H1 (cell line): ENCODE measurements around the gene MYOG. TPM values are rescaled to one million over a fixed set of nuclear protein-coding genes. Genes with fewer than 3 reads are reported as not detected.

Source experiments
- CTCF ChIA-PET: fragments of 300-600 bp; sonication (Branson Sonifier 250); formaldehyde crosslinking; loops from one replicate; lab custom pipeline; 2021; ENCODE audit not compliant: partially characterized antibody; lab: Charles Lee
- POLR2A ChIA-PET: fragments of 300-600 bp; sonication (Branson Sonifier 250); formaldehyde crosslinking; loops from one replicate; lab custom pipeline; 2021; ENCODE audit warnings: inconsistent platforms; ENCODE audit not compliant: partially characterized antibody; lab: Charles Lee
- DNase-seq, 2 experiments: peaks; one replicate each; pipeline versions ENCODE4 v3.0.0 to v3.0.0-alpha.2; 2010 to 2022; ENCODE audit warnings: low spot score in 2 of 2, low read depth in 1 of 2, mixed read lengths in 1 of 2
- FAIRE-seq: peaks from 2 replicates; lab custom pipeline; 2011; peaks lifted over from hg19 to GRCh38; lab: Jason Lieb, UNC
- H2AFZ ChIP-seq: 2 replicates; pipeline ENCODE4 v1.8.1; 2012; ENCODE audit warnings: low read length, inconsistent platforms
- H2AK5ac ChIP-seq: 2 replicates; pipeline ENCODE4 v1.6.1; 2013; ENCODE audit warnings: low read depth, low read length
- H2BK120ac ChIP-seq: replicated peaks from 2 replicates; pipeline ENCODE3; 2013; ENCODE audit warnings: low read depth, low read length, inconsistent platforms
- H2BK12ac ChIP-seq: 2 replicates; pipeline ENCODE4 v1.6.1; 2013; ENCODE audit warnings: low read depth, low read length
- H2BK15ac ChIP-seq: 2 replicates; pipeline ENCODE4 v1.6.1; 2013; ENCODE audit warnings: low read length
- H2BK20ac ChIP-seq: 2 replicates; pipeline ENCODE4 v1.6.1; 2013; ENCODE audit warnings: low read length
- H2BK5ac ChIP-seq: 2 replicates; pipeline ENCODE4 v1.6.1; 2013; ENCODE audit warnings: low read depth, low read length
- H3K14ac ChIP-seq: 2 replicates; pipeline ENCODE4 v1.6.1; 2013; ENCODE audit warnings: inconsistent platforms; ENCODE audit not compliant: insufficient read length
- H3K18ac ChIP-seq: 2 replicates; pipeline ENCODE4 v1.6.1; 2013; ENCODE audit warnings: low read length; ENCODE audit errors: extremely low read depth
- H3K23ac ChIP-seq: 2 replicates; pipeline ENCODE4 v1.6.1; 2013; ENCODE audit warnings: inconsistent platforms; ENCODE audit not compliant: insufficient read length
- H3K23me2 ChIP-seq: 2 replicates; pipeline ENCODE4 v1.6.1; 2013; ENCODE audit warnings: low read depth, low read length
- H3K27ac ChIP-seq: 2 replicates; pipeline ENCODE4 v1.6.1; 2011; ENCODE audit warnings: low read depth, low read length, inconsistent platforms
- H3K27me3 ChIP-seq, 4 experiments: replicated peaks in 1 of 4; 1 replicate in 1 of 4; 2 replicates in 3 of 4; pipeline versions ENCODE4 v1.6.1 to v1.8.1; 2011 to 2013; ENCODE audit warnings: low read length in 3 of 4, mild to moderate bottlenecking in 3 of 4, inconsistent platforms in 2 of 4, mixed read lengths in 2 of 4, moderate library complexity in 1 of 4; ENCODE audit not compliant: control insufficient read depth in 3 of 4, insufficient read depth in 3 of 4; ENCODE audit errors: extremely low read depth in 1 of 4
- H3K36me3 ChIP-seq, 4 experiments: 2 replicates each; pipeline versions ENCODE4 v1.6.1 to v1.8.1; 2011 to 2013; ENCODE audit warnings: mild to moderate bottlenecking in 4 of 4, low read length in 3 of 4, moderate library complexity in 2 of 4, control low read depth in 1 of 4, inconsistent platforms in 1 of 4; ENCODE audit not compliant: insufficient read depth in 4 of 4, control insufficient read depth in 2 of 4
- H3K4ac ChIP-seq: replicated peaks from 2 replicates; pipeline ENCODE3; 2013; ENCODE audit warnings: low read length, low read depth, mixed read lengths, inconsistent platforms; ENCODE audit not compliant: insufficient read length
- H3K4me1 ChIP-seq, 4 experiments: replicated peaks in 1 of 4; 1 replicate in 1 of 4; 2 replicates in 3 of 4; pipeline versions ENCODE4 v1.6.1 to v1.8.1; 2011 to 2013; ENCODE audit warnings: low read length in 3 of 4, inconsistent platforms in 2 of 4, mixed read lengths in 1 of 4; ENCODE audit not compliant: insufficient read depth in 4 of 4, control insufficient read depth in 3 of 4
- H3K4me2 ChIP-seq, 2 experiments: 2 replicates each; pipeline versions ENCODE4 v1.6.1 to v1.8.1; 2011 to 2013; ENCODE audit warnings: low read depth in 2 of 2, low read length in 2 of 2, control low read depth in 1 of 2, inconsistent platforms in 1 of 2, mild to moderate bottlenecking in 1 of 2; ENCODE audit not compliant: insufficient read depth in 1 of 2
- H3K4me3 ChIP-seq, 4 experiments: fragments of 200-600, 300-600 bp in 1 of 4; sonication (generic), shearing (Covaris generic), sonication (Bioruptor Twin) in 1 of 4; 2 replicates each; pipeline versions ENCODE4 v1.5.1 to v1.8.1; 2011 to 2016; ENCODE audit warnings: low read length in 4 of 4, low read depth in 3 of 4, control low read depth in 2 of 4, inconsistent platforms in 2 of 4, mild to moderate bottlenecking in 2 of 4, mixed read lengths in 1 of 4, moderate library complexity in 1 of 4; ENCODE audit not compliant: insufficient read depth in 2 of 4; ENCODE audit errors: extremely low read depth in 1 of 4
- H3K56ac ChIP-seq: replicated peaks from 2 replicates; pipeline ENCODE3; 2013; ENCODE audit warnings: low read depth, mild to moderate bottlenecking, mixed read lengths, low read length, inconsistent platforms; ENCODE audit not compliant: insufficient read length
- H3K79me1 ChIP-seq: 2 replicates; pipeline ENCODE4 v1.6.1; 2013; ENCODE audit warnings: low read depth, low read length, control low read depth
- H3K79me2 ChIP-seq, 2 experiments: 2 replicates each; pipeline versions ENCODE4 v1.6.1 to v1.8.1; 2012 to 2013; ENCODE audit warnings: low read length in 2 of 2, mild to moderate bottlenecking in 2 of 2, inconsistent platforms in 1 of 2; ENCODE audit not compliant: insufficient read depth in 2 of 2, control insufficient read depth in 1 of 2
- H3K9ac ChIP-seq, 4 experiments: replicated peaks in 1 of 4; 1 replicate in 1 of 4; 2 replicates in 3 of 4; pipeline versions ENCODE4 v1.6.1 to v1.8.1; 2011 to 2013; ENCODE audit warnings: low read depth in 3 of 4, low read length in 3 of 4, control low read depth in 2 of 4, mild to moderate bottlenecking in 2 of 4, moderate library complexity in 2 of 4, inconsistent platforms in 1 of 4; ENCODE audit errors: extremely low read depth in 1 of 4
- H3K9me3 ChIP-seq, 2 experiments: 2 replicates each; pipeline versions ENCODE4 v1.6.1 to v1.8.1; 2012 to 2013; ENCODE audit warnings: mild to moderate bottlenecking in 2 of 2, moderate library complexity in 2 of 2, control low read depth in 1 of 2, inconsistent platforms in 1 of 2, low read depth in 1 of 2, low read length in 1 of 2, mixed read lengths in 1 of 2; ENCODE audit not compliant: insufficient read depth in 2 of 2
- H4K20me1 ChIP-seq, 2 experiments: replicated peaks in 1 of 2; 2 replicates each; pipeline versions ENCODE3 to v1.8.1; 2011 to 2013; ENCODE audit warnings: inconsistent platforms in 2 of 2, low read length in 2 of 2, mild to moderate bottlenecking in 1 of 2; ENCODE audit not compliant: insufficient read depth in 2 of 2, control insufficient read depth in 1 of 2
- H4K5ac ChIP-seq: 2 replicates; pipeline ENCODE4 v1.6.1; 2013; ENCODE audit warnings: low read length, low read depth, mixed read lengths, inconsistent platforms; ENCODE audit not compliant: insufficient read length
- H4K8ac ChIP-seq: 2 replicates; pipeline ENCODE4 v1.8.0; 2013; ENCODE audit warnings: mild to moderate bottlenecking, moderate library complexity, low read length, inconsistent platforms; ENCODE audit not compliant: insufficient read depth; ENCODE audit errors: extremely low read depth
- H4K91ac ChIP-seq: replicated peaks from 2 replicates; pipeline ENCODE3; 2013; ENCODE audit warnings: low read length, mixed read lengths, inconsistent platforms; ENCODE audit not compliant: insufficient read length
- HDAC6 ChIP-seq: IDR thresholded peaks from one replicate; pipeline ENCODE4 v1.7.1; 2012; ENCODE audit warnings: low read depth, mild to moderate bottlenecking, inconsistent platforms, low read length, moderate library complexity
- PHF8 ChIP-seq: fragments of 200-600 bp; sonication (generic); conservative IDR thresholded peaks from 2 replicates; pipeline ENCODE4 v1.7.1; 2012; ENCODE audit warnings: low read depth, mild to moderate bottlenecking, inconsistent platforms, low read length, moderate library complexity
- POLR2A ChIP-seq, 2 experiments: IDR thresholded peaks; 1 replicate in 1 of 2; 2 replicates in 1 of 2; pipeline ENCODE4 v1.6.1; 2011; ENCODE audit warnings: low read depth in 2 of 2, low read length in 2 of 2, mild to moderate bottlenecking in 2 of 2; ENCODE audit errors: control extremely low read depth in 1 of 2
- WGBS, 2 experiments: shearing (Covaris generic) in 1 of 2; methylation state at CpG; one replicate each; pipeline versions ENCODE4 v1.1.6 to v1.1.7; 2013 to 2015; ENCODE audit warnings: low lambda C conversion rate in 2 of 2, mixed read lengths in 2 of 2, inconsistent platforms in 1 of 2, low coverage in 1 of 2, missing lambda C conversion rate in 1 of 2; ENCODE audit not compliant: insufficient replicate concordance in 2 of 2, insufficient coverage in 1 of 2, insufficient read length in 1 of 2; ENCODE audit errors: extremely low coverage in 1 of 2, missing lambda C conversion rate in 1 of 2; 5-methylcytosine and 5-hydroxymethylcytosine counted together
- polyA plus RNA-seq, 7 experiments: library from polyadenylated mRNA; depleted of rRNA in 3 of 7; stranded (reverse) in 5 of 7; unstranded in 2 of 7; fragments of >200 nt in 5 of 7; fragments of 200-250 nt in 2 of 7; gene quantifications; 1 replicate in 5 of 7; 2 replicates in 1 of 7; 4 replicates in 1 of 7; pipeline versions ENCODE4 v1.2.1 to v1.2.3, GENCODE V29; 2011 to 2013; ENCODE audit warnings: missing spikeins in 2 of 7, mixed read lengths in 2 of 7
- total RNA-seq: library from RNA; stranded (reverse); fragmentation: NEBNext Ultra II Directional; extraction: Animal tissue kit (Norgen Biotek cat#: 25700); gene quantifications from 2 replicates; pipeline ENCODE4 v1.2.1, GENCODE V29; 2021

Gene MYOG
- total and polyA plus RNA-seq, 2 of the 8 experiments (the other 6 are each of a cell fraction or from before 2014, with no cell fraction given) = not detected

GRCh38 chr1:203077367-203077766, 8.4 kb downstream of the MYOG start:
- CTCF ChIA-PET = interaction anchor here (0.7 to 16.4 kb wide), 14 partner anchors 8 to 399 kb away, joined by 3 to 275 read pairs (median 8); partner anchors contain the start of genes ADORA1 and MYOG
- no peaks in the 10 kb centered on the region for H3K79me2 ChIP-seq
- no peak overlapping the region for H2BK5ac ChIP-seq
- no peak overlapping the region for H3K56ac ChIP-seq
- H2BK20ac ChIP-seq = no peak overlapping the region
- no peak overlapping the region for H4K5ac ChIP-seq
- H3K79me1 ChIP-seq = no peaks in the 10 kb centered on the region; the same call in 1 of the 2 replicates
- H3K18ac ChIP-seq = no peak overlapping the region
- POLR2A ChIA-PET = interaction anchor here (1.6 kb wide), 1 partner anchor 9 kb away, joined by 4 read pairs; the partner anchor contains the start of gene MYOG
- no peak overlapping the region for H2AK5ac ChIP-seq
- TF ChIP-seq HDAC6 (no peak), POLR2A (IDR thresholded peaks at IDR 0.05; ENCODE audit: control extremely low read depth in 1 of 2, low read depth in 2 of 2, low read length in 2 of 2) (no peak), PHF8 (no peak)
- peaks cover 8 to 16% (median 10%) of the 10 kb centered on the region in 4 experiments for H3K4me1 ChIP-seq
- FAIRE-seq = no peak
- H3K9me3 ChIP-seq = no peaks in the 10 kb centered on the region
- no peak overlapping the region for H2AFZ ChIP-seq
- H4K20me1 ChIP-seq = peaks cover 0 to 5% of the 10 kb centered on the region in 2 experiments
- no peak overlapping the region for H3K4me2 ChIP-seq
- H4K8ac ChIP-seq = no peak overlapping the region
- no peak overlapping the region; the same call in 1 of the 2 replicates for H2BK15ac ChIP-seq
- no peak overlapping the region for H3K4me3 ChIP-seq
- no peak overlapping the region for H3K14ac ChIP-seq
- no peak for DNase-seq
- peaks cover 3 to 32% (median 31%) of the 10 kb centered on the region in 4 experiments for H3K27me3 ChIP-seq
- H2BK120ac ChIP-seq = no peak overlapping the region
- H3K36me3 ChIP-seq = no peaks in the 10 kb centered on the region
- H3K27ac ChIP-seq = no peak overlapping the region
- H3K23me2 ChIP-seq = peaks cover 6% of the 10 kb centered on the region; the same call in 1 of the 2 replicates
- WGBS, 2 experiments = 81% methylated on average over 3 of the region's 3 CpGs; no CpG with 5 or more reads in 1 of the 2 experiments
- no peak overlapping the region for H3K23ac ChIP-seq
- no peak overlapping the region for H3K4ac ChIP-seq
- H3K9ac ChIP-seq = no peak overlapping the region
- no peak overlapping the region for H2BK12ac ChIP-seq
- no peak overlapping the region for H4K91ac ChIP-seq
